Measurements from ENCODE around the gene TPD52L1.
"Not testable (repeated sequence)": the region's sequence is repeated elsewhere in the genome, so short reads cannot be mapped to it uniquely, and the experiment has no call there.

The TPD52L1 gene

GRCh38 chr6:125153391-125154117, at the start of gene TPD52L1:
TPD52L1 (plus strand) TSS chr6:125153773; CDS start chr6:125153952, 179 bp downstream.
- DNase-seq = peak; percentile 85

GRCh38 chr6:125104425-125104824, 49.1 kb upstream of the TPD52L1 start:
- DNase-seq = peak; percentile 25

GRCh38 chr6:125107048-125107447, 46.5 kb upstream of the TPD52L1 start:
- no peak for DNase-seq

- DNase-seq = no peak
Measured at GRCh38 chr6:125107896-125108295, 45.7 kb upstream of the TPD52L1 start.

GRCh38 chr6:125110056-125110455, 43.5 kb upstream of the TPD52L1 start:
- no peak for DNase-seq

- DNase-seq = no peak
Measured at GRCh38 chr6:125111219-125111983, 42.2 kb upstream of the TPD52L1 start.

GRCh38 chr6:125112934-125113333, 40.6 kb upstream of the TPD52L1 start:
- DNase-seq = no peak

GRCh38 chr6:125114248-125114858, 39.2 kb upstream of the TPD52L1 start:
- peak; percentile 30 for DNase-seq

- no peak for DNase-seq
Measured at GRCh38 chr6:125116170-125116569, 37.4 kb upstream of the TPD52L1 start.

GRCh38 chr6:125116710-125117109, 36.9 kb upstream of the TPD52L1 start:
- no peak for DNase-seq

GRCh38 chr6:125117818-125118217, 35.8 kb upstream of the TPD52L1 start:
- no peak for DNase-seq

GRCh38 chr6:125120054-125120590, 33.5 kb upstream of the TPD52L1 start:
- DNase-seq = no peak

GRCh38 chr6:125121894-125122293, 31.7 kb upstream of the TPD52L1 start:
- DNase-seq = no peak

- DNase-seq = no peak
Measured at GRCh38 chr6:125123051-125123450, 30.5 kb upstream of the TPD52L1 start.

GRCh38 chr6:125123468-125124048, 30.0 kb upstream of the TPD52L1 start:
- DNase-seq = no peak

- no peak for DNase-seq
Measured at GRCh38 chr6:125124049-125124669, 29.4 kb upstream of the TPD52L1 start.

- not testable (repeated sequence) for DNase-seq
Measured at GRCh38 chr6:125125856-125126255, 27.7 kb upstream of the TPD52L1 start.

- no peak for DNase-seq
Measured at GRCh38 chr6:125129354-125129753, 24.2 kb upstream of the TPD52L1 start.

- no peak for DNase-seq
Measured at GRCh38 chr6:125132058-125132457, 21.5 kb upstream of the TPD52L1 start.

GRCh38 chr6:125136378-125136777, 17.2 kb upstream of the TPD52L1 start:
- DNase-seq = no peak

GRCh38 chr6:125138083-125138482, 15.5 kb upstream of the TPD52L1 start:
- no peak for DNase-seq

- DNase-seq = no peak
Measured at GRCh38 chr6:125140808-125141207, 12.8 kb upstream of the TPD52L1 start.

GRCh38 chr6:125142618-125143017, 11.0 kb upstream of the TPD52L1 start:
- no peak for DNase-seq

Measured in NCI-H748 treated with DMSO at 0.1 percent for 48 hours (cell line).